Measurements from ENCODE around the gene DUS4L.

GRCh38 chr7:107563775-107564552, at the start of gene DUS4L, which contains the start of gene COG5:
- no peak for TF ChIP-seq CTCF (conservative IDR thresholded peaks at IDR 0.05; ENCODE audit: low read length)
- TF ChIP-seq EZH2phosphoT487 (IDR thresholded peaks at IDR 0.05; ENCODE audit: borderline replicate concordance, low read depth, low read length): no peak
